HG03064 (cell line): ENCODE results near the gene ARSB.

ENCODE experiments used
- ATAC-seq: cut with Tn5 transposase; IDR thresholded peaks from one replicate; pipeline ENCODE4 v1.9.1; 2021; ENCODE audit warnings: low read depth; ENCODE audit not compliant: unreplicated experiment

ARSB gene

GRCh38 chr5:78985116-78985724, at the start of gene ARSB:
TSS of gene ARSB (minus strand) at chr5:78985310. CDS start at chr5:78985248, 62 bp downstream.
- peak; percentile 41 for ATAC-seq

- no peak for ATAC-seq
Measured at GRCh38 chr5:79032782-79033181, 47.7 kb upstream of the ARSB start.

GRCh38 chr5:79032031-79032695, 47.1 kb upstream of the ARSB start:
- ATAC-seq, result no peak

- no peak for ATAC-seq
Measured at GRCh38 chr5:79031485-79031867, 46.4 kb upstream of the ARSB start.

- ATAC-seq, result no peak
Measured at GRCh38 chr5:79030663-79031484, 45.8 kb upstream of the ARSB start.

- ATAC-seq, result no peak
Measured at GRCh38 chr5:79025054-79025472, 40.0 kb upstream of the ARSB start.

GRCh38 chr5:79023947-79024346, 38.8 kb upstream of the ARSB start:
- no peak for ATAC-seq

GRCh38 chr5:79023348-79023747, 38.2 kb upstream of the ARSB start:
- no peak for ATAC-seq

GRCh38 chr5:79022771-79023170, 37.7 kb upstream of the ARSB start:
- ATAC-seq, result no peak

GRCh38 chr5:79021753-79022152, 36.6 kb upstream of the ARSB start:
- ATAC-seq, result no peak

GRCh38 chr5:79020861-79021561, 35.9 kb upstream of the ARSB start:
- ATAC-seq, result no peak

GRCh38 chr5:79014631-79015030, 29.5 kb upstream of the ARSB start:
- ATAC-seq, result no peak

- no peak for ATAC-seq
Measured at GRCh38 chr5:79011869-79012268, 26.8 kb upstream of the ARSB start.

GRCh38 chr5:79011219-79011836, 26.2 kb upstream of the ARSB start:
- ATAC-seq, result no peak

GRCh38 chr5:79008362-79008761, 23.3 kb upstream of the ARSB start:
- no peak for ATAC-seq

- no peak for ATAC-seq
Measured at GRCh38 chr5:79007872-79008271, 22.8 kb upstream of the ARSB start.

- no peak for ATAC-seq
Measured at GRCh38 chr5:79005936-79006631, 21.0 kb upstream of the ARSB start.

- no peak for ATAC-seq
Measured at GRCh38 chr5:79005151-79005550, 20.0 kb upstream of the ARSB start.

- ATAC-seq, result no peak
Measured at GRCh38 chr5:79002374-79002773, 17.3 kb upstream of the ARSB start.

- ATAC-seq, result no peak
Measured at GRCh38 chr5:79001471-79001870, 16.4 kb upstream of the ARSB start.
